PC-3 (cell line): ENCODE results near the gene RABGAP1L. TPM values are rescaled to one million over a fixed set of nuclear protein-coding genes. Genes with fewer than 3 reads are reported as not detected.
"Not testable (repeated sequence)": the region's sequence is repeated elsewhere in the genome, so short reads cannot be mapped to it uniquely, and the experiment has no call there.

Experiments
- ATAC-seq: fragments of 200-7000 bp; cut with Tn5 transposase; 2 replicates; pipeline ENCODE4 v1.9.1; 2020; ENCODE audit warnings: mild to moderate bottlenecking, moderate library complexity
- BruUV-seq: library from RNA; stranded (reverse); fragments of 400-500 nt; replicated peaks from 2 replicates; lab custom pipeline; 2021; lab: Mats Ljungman, UMichigan
- CTCF ChIA-PET: fragments of 300-600 bp; sonication (Branson Sonifier 250); formaldehyde crosslinking; loops from one replicate; lab custom pipeline; 2022; ENCODE audit warnings: antibody characterized with exemption; lab: Charles Lee
- POLR2A ChIA-PET: fragments of 300-600 bp; sonication (Branson Sonifier 250); formaldehyde crosslinking; loops from one replicate; lab custom pipeline; 2022; ENCODE audit warnings: antibody characterized with exemption; ENCODE audit not compliant: unreplicated experiment; lab: Charles Lee
- DNase-seq: peaks from one replicate; pipeline ENCODE4 v3.0.0-alpha.2; 2015
- H2AFZ ChIP-seq: fragments of 300-600 bp; sonication (generic); 2 replicates; pipeline ENCODE4 v1.6.0; 2016; ENCODE audit warnings: antibody characterized with exemption, low read length
- H3F3A ChIP-seq: fragments of 300-600 bp; sonication (generic); one replicate; pipeline ENCODE4 v1.6.0; 2017; ENCODE audit warnings: antibody characterized with exemption, low read length, control low read depth, mild to moderate bottlenecking; ENCODE audit not compliant: unreplicated experiment
- H3K27ac ChIP-seq: fragments of 300-600 bp; sonication (generic); 2 replicates; pipeline ENCODE4 v1.5.1; 2016; ENCODE audit warnings: mild to moderate bottlenecking, low read length
- H3K27me3 ChIP-seq: fragments of 300-600 bp; sonication (generic); 2 replicates; pipeline ENCODE4 v1.6.1; 2016; ENCODE audit warnings: low read length, mixed read lengths
- H3K36me3 ChIP-seq: fragments of 300-600 bp; sonication (generic); 2 replicates; pipeline ENCODE4 v1.6.1; 2016; ENCODE audit warnings: low read depth, mixed run types, low read length, mixed read lengths
- H3K4me1 ChIP-seq: fragments of 300-600 bp; sonication (generic); 2 replicates; pipeline ENCODE4 v1.5.1; 2016; ENCODE audit warnings: low read length; ENCODE audit not compliant: insufficient read depth
- H3K4me2 ChIP-seq: fragments of 300-600 bp; sonication (generic); 2 replicates; pipeline ENCODE4 v1.6.0; 2016; ENCODE audit warnings: low read length
- H3K4me3 ChIP-seq: fragments of 300-600 bp; sonication (generic); 2 replicates; pipeline ENCODE4 v1.5.1; 2016; ENCODE audit warnings: mild to moderate bottlenecking, low read length, mixed read lengths
- H3K79me2 ChIP-seq: fragments of 300-600 bp; sonication (generic); 2 replicates; pipeline ENCODE4 v1.6.1; 2017; ENCODE audit warnings: low read length, mixed read lengths
- H3K9ac ChIP-seq: fragments of 300-600 bp; sonication (generic); 2 replicates; pipeline ENCODE4 v1.6.0; 2016; ENCODE audit warnings: mild to moderate bottlenecking, low read length
- H3K9me2 ChIP-seq: fragments of 300-600 bp; sonication (generic); replicated peaks from 2 replicates; pipeline ENCODE4 v1.6.1; 2016; ENCODE audit warnings: mixed run types, low read length, mixed read lengths
- H3K9me3 ChIP-seq: fragments of 300-600 bp; sonication (generic); 2 replicates; pipeline ENCODE4 v1.6.1; 2016; ENCODE audit warnings: low read length, mixed read lengths
- H4K20me1 ChIP-seq: fragments of 300-600 bp; sonication (generic); 2 replicates; pipeline ENCODE4 v1.6.1; 2016; ENCODE audit warnings: low read length, mixed read lengths
- EZH2 ChIP-seq: fragments of 300-600 bp; sonication (generic); IDR thresholded peaks from one replicate; pipeline ENCODE4 v1.6.1; 2017; ENCODE audit warnings: antibody characterized with exemption, mild to moderate bottlenecking, low read length; ENCODE audit not compliant: unreplicated experiment
- EZH2phosphoT487 ChIP-seq: fragments of 300-600 bp; sonication (generic); IDR thresholded peaks from 2 replicates; pipeline ENCODE4 v1.6.1; 2018; ENCODE audit warnings: mild to moderate bottlenecking, antibody characterized with exemption, low read length, borderline replicate concordance
- intact Hi-C: fragments of 100-400 bp; cut with micrococcal nuclease; formaldehyde crosslinking; loops from 2 replicates; pipeline ENCODE4 v1.9.0; 2023
- total RNA-seq: library from RNA; depleted of rRNA; stranded (reverse); fragments of >200 nt; gene quantifications from 2 replicates; pipeline ENCODE4 v1.2.3, GENCODE V29; 2014
- TF ChIP-seq, protein P1 (sequence below): fragments of 300-600 bp; sonication (generic); conservative IDR thresholded peaks from 2 replicates; pipeline ENCODE4 v1.5.1; 2017; ENCODE audit warnings: antibody characterized with exemption, low read depth, mild to moderate bottlenecking, low read length

Gene RABGAP1L
- total RNA-seq, 1 experiment from 2014 or later, result 24.4 TPM

DNA sequence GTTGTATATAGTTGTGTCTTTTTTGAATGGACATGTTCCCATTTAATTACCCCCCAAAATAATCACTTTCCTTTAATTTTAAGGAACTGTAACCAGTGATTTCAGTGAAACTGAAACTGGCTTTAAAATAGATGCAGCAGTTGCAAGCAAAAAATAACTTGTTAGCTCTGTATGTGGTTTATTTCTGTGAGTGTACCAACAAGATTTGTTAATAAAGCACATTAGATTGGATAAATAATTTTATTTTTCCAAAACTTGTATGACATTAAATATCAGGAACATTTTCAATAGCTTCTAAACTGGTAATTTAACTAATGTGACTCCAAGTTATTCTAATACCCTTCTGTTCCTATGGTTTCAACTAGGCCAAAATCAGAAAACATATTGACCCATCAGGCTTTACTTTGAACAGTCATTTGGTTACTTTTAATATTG, 656.2 kb downstream of the RABGAP1L start:
- POLR2A ChIA-PET, result no interaction called here
- BruUV-seq, result no TSS peak
- peak overlapping the region; percentile 36 for H3K4me2 ChIP-seq

DNA sequence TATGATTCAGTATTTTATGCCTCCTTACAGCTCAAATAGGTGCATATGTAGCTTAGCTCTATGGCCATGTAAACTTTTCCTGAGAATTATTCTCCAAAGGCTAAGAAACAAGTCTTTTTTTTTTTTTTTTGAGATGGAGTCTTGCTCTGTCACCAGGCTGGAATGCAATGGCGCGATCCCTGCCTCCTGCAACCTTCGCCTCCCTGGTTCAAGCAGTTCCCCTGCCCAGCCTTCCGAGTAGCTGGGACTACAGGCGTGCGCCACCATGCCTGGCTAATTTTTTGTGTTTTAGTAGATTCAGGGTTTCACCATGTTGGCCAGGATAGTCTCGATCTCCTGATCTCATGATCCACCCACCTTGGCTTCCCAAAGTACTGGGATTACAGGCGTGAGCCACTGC, 657.3 kb downstream of the RABGAP1L start:
- H4K20me1 ChIP-seq, POLR2A ChIA-PET, H3K4me3 ChIP-seq, H3F3A ChIP-seq, H3K79me2 ChIP-seq, H3K9ac ChIP-seq, H3K27ac ChIP-seq, ATAC-seq, H3K4me2 ChIP-seq, H3K27me3 ChIP-seq, BruUV-seq, H3K9me2 ChIP-seq, DNase-seq, H3K9me3 ChIP-seq, H2AFZ ChIP-seq, H3K36me3 ChIP-seq, CTCF ChIA-PET, intact Hi-C loops: not testable (repeated sequence)
- peaks cover 15% of the 10 kb centered on the region for H3K4me1 ChIP-seq

More for the DNA sequence above, 656.2 kb downstream of the RABGAP1L start:
- peak overlapping the region; percentile 71 for H3K27ac ChIP-seq
- ATAC-seq (no peak), DNase-seq (no peak)
- no peaks in the 10 kb centered on the region for H3F3A ChIP-seq
- H4K20me1 ChIP-seq, result no peaks in the 10 kb centered on the region
- no peaks in the 10 kb centered on the region for H3K79me2 ChIP-seq
- no peaks in the 10 kb centered on the region for H3K36me3 ChIP-seq
- CTCF ChIA-PET, result no interaction called here
- TF ChIP-seq EZH2 (no peak), EZH2phosphoT487 (no peak)
- TF ChIP-seq, protein P1, sequence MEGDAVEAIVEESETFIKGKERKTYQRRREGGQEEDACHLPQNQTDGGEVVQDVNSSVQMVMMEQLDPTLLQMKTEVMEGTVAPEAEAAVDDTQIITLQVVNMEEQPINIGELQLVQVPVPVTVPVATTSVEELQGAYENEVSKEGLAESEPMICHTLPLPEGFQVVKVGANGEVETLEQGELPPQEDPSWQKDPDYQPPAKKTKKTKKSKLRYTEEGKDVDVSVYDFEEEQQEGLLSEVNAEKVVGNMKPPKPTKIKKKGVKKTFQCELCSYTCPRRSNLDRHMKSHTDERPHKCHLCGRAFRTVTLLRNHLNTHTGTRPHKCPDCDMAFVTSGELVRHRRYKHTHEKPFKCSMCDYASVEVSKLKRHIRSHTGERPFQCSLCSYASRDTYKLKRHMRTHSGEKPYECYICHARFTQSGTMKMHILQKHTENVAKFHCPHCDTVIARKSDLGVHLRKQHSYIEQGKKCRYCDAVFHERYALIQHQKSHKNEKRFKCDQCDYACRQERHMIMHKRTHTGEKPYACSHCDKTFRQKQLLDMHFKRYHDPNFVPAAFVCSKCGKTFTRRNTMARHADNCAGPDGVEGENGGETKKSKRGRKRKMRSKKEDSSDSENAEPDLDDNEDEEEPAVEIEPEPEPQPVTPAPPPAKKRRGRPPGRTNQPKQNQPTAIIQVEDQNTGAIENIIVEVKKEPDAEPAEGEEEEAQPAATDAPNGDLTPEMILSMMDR, result no peak
- H3K9me3 ChIP-seq, result no peaks in the 10 kb centered on the region
- H3K4me1 ChIP-seq, result peaks cover 15% of the 10 kb centered on the region
- intact Hi-C loops, result no loop called here
- no peak overlapping the region for H2AFZ ChIP-seq
- no peak overlapping the region for H3K4me3 ChIP-seq
- H3K27me3 ChIP-seq, result no peaks in the 10 kb centered on the region
- H3K9ac ChIP-seq, result peak overlapping the region; percentile 36; the same call in 1 of the 2 replicates
- H3K9me2 ChIP-seq, result no peaks in the 10 kb centered on the region

- Histone ChIP-seq H3K36me3 (no peaks in the 10 kb centered on the region), H3K4me2 (no peak overlapping the region), H3K27me3 (no peaks in the 10 kb centered on the region), H3K4me3 (no peak overlapping the region), H3F3A (no peaks in the 10 kb centered on the region), H3K9me2 (no peaks in the 10 kb centered on the region), H4K20me1 (no peaks in the 10 kb centered on the region), H3K27ac (no peak overlapping the region), H3K9me3 (no peaks in the 10 kb centered on the region), H3K9ac (no peak overlapping the region), H3K79me2 (no peaks in the 10 kb centered on the region), H2AFZ (no peak overlapping the region), H3K4me1 (peaks cover 12% of the 10 kb centered on the region)
- no peak for DNase-seq
- TF ChIP-seq, protein P1, result no peak
- no peak for TF ChIP-seq EZH2
- TF ChIP-seq EZH2phosphoT487, result no peak
- ChIA-PET POLR2A (no interaction called here), CTCF (no interaction called here)
- no TSS peak for BruUV-seq
- no peak for ATAC-seq
- intact Hi-C loops, result no loop called here
Observed at GRCh38 chr1:174818014-174818616, 658.8 kb downstream of the RABGAP1L start.
